HG03045 (cell line): ENCODE data around the gene GABPA.
"Not testable (repeated sequence)": the region's sequence is repeated elsewhere in the genome, so short reads cannot be mapped to it uniquely, and the experiment has no call there.

ENCODE experiments used
- ATAC-seq: cut with Tn5 transposase; IDR thresholded peaks from one replicate; pipeline ENCODE4 v1.9.1; 2021; ENCODE audit warnings: mild to moderate bottlenecking, moderate library complexity; ENCODE audit not compliant: unreplicated experiment

GABPA gene

DNA sequence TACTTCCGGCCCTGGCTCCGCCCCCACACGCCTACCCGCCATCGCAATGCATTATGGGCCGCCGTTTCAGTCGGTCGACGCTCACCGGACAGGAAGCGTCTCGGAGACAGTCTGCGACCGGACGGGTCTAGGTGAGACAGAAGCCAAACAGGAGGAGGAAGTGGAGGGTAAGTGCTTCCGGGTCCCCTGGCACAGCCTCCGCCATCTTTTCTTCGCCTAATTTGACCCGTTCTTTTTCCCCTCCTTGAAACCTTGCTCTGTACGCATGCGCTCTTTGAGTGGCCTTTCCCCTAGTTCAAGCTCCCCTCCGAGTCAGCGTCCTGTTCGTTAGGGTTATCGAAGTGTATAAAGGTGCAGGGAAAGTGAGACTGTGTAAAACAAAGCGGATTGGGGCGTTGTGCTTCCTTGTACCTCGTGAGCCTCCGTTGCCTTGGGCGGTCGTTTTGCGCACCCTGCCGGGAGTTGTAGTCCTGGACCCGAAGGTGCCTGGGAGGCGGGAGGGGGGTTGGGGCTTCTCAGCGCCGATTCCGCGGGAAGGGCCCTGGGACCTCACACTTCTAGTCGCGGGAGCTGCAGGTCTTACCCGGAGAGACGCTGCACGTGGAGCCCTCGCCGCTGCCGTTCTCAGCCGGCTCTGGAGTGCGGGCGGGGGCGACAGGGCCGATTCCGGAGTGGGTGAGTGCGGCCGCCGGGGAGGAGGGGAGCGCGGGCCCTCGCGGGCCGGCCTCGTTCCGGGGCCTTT is at the start of gene GABPA, which contains the start of gene ATP5PF:
Gene GABPA, plus strand, starts transcription at position 69 of the 742 bp plus-strand sequence. CDS start 6,627 bp downstream, outside the sequence.
Gene ATP5PF, minus strand, starts transcription at position 1 of the 742 bp plus-strand sequence. CDS start 5,110 bp downstream, outside the sequence.
- ATAC-seq: peak; percentile 89

DNA sequence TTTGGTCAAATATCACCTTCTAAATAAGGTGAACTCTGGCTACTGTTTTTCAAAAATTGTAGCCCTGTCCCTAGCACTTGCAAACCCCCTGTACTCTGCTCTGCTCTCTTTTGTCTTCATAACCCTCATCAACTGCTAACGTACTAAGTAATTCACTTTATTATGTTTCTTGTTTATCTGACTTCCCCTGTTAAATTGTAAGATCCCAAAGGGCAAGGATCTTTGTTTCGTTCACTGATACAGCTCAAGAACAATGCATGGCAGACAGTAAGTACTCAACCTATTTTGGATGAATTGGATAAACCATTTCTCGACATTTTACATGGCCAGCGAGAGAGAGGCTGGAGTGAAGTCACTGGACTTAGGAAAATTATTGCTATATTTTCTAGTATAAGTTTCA is 47.0 kb upstream of the GABPA start:
- ATAC-seq: no peak

- no peak for ATAC-seq
Measured at GRCh38 chr21:25688275-25689155, 46.3 kb upstream of the GABPA start.

DNA sequence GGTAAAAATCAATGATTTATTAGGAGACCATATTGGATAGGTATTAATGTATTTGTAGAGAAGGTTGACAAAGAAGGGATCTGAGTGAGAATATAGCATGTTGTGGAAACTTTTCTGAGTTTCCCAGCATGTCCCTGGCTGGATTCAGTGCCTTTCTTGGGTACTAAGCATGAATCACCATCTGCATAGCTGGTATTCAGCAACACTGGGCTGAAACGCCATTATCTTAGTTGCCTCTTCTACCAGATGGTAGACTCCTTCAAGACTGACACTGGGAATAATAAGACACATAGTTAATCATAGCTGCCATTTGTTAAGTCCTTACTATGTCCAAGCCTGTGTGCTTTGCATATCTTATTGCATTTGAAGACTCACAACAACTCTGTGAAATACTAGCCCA is 45.5 kb upstream of the GABPA start:
- ATAC-seq: no peak

- ATAC-seq: no peak
Measured at GRCh38 chr21:25691976-25692375, 42.8 kb upstream of the GABPA start.

GRCh38 chr21:25695461-25695860 is 39.3 kb upstream of the GABPA start:
- not testable (repeated sequence) for ATAC-seq

DNA sequence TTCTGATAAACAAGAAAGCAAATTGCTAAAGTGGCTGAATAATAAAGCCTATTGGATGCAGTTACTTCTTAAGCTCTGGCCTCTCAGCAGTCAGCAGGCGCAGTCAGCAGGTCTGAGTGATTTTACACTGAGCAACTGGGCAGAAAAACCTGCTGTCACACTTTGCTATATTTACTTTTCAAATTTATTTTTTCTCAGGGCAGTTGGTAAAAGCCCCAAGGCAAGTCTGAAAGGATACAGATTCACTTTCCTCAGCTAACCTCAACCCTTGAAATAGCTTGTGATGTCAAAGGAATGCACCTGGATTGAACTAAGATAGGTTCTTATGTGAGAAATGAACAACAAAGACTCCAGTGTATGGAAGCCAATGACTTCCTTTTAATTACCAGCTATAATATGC is 34.0 kb upstream of the GABPA start:
- ATAC-seq: no peak

GRCh38 chr21:25701529-25701928 is 33.2 kb upstream of the GABPA start:
- ATAC-seq: no peak

DNA sequence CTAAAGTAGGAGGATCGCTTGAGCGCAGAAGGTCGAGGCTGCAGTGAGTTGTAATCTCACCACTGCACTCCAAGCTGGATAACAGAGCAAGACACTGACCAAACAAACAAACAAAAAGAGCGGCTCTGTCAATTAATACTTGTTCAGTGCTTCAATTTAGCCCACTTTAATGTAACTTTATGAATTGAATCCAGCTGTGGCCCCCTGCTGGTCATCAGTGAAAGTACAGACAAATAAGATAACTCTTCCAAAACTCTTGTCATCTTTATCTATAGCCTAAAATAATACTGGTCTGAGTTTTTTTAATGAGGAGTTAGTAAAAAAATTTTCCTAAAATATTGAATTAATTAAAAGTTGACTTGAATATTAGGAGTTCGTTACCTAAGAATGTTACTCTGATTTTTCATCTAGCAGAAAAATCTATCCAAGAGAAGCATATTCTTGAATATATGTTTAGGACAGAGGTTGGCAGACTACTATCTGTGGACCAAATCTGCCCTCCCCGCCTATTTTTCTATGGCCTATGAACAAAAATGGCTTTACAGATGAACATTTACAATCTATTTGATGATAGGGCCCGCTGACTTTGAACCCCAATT is 26.2 kb upstream of the GABPA start:
- no peak for ATAC-seq

DNA sequence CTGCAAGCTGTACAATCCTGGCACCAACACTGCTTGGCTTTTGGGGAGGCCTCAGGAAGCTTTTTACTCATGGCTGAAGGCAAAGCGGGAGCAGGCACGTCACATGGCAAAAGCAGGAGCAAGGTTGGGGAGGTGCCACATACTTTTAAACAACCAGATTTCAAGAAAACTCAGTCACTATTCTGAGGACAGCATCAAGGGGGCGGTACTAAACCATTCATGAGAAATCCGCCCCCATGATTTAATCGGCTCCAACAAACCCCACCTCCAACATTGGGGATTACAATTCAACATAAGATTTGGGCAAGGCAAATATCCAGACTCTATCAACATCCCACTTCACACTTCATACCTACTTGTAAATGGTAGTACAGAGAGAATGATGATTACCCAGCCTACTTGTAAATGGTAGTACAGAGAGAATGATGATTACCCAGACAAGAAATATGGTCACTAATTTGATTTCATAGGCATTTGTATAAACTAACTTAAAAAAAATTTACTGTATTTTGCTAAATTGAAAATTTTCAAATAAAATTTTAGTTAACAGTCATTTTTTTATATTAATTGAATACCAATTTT is 25.0 kb upstream of the GABPA start:
- ATAC-seq: no peak

GRCh38 chr21:25710550-25710949 is 24.2 kb upstream of the GABPA start:
- ATAC-seq: no peak

GRCh38 chr21:25714066-25714465 is 20.7 kb upstream of the GABPA start:
- ATAC-seq: not testable (repeated sequence)

GRCh38 chr21:25717491-25718147 is 17.2 kb upstream of the GABPA start:
- ATAC-seq: no peak

- ATAC-seq: no peak
Measured at GRCh38 chr21:25721987-25722386, 12.8 kb upstream of the GABPA start.

DNA sequence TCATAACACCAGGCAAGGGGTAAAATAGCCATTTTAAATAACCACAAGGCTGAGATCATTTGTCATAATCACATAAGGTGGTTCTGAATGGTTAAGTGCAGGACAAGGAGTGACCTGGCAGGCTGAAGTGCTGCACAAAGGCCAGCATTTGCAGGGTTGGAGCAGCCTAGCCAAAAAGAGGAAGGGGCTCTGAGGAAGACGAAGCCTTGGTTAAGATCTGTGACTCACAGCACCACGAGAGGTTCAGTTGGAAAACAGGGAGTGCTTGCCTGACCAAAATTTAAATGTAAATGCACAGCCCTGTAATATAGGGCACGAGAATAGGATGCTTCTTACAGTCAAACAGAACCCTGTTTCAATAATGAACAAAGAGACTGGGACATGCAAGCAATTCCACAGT is 12.1 kb upstream of the GABPA start:
- no peak for ATAC-seq

DNA sequence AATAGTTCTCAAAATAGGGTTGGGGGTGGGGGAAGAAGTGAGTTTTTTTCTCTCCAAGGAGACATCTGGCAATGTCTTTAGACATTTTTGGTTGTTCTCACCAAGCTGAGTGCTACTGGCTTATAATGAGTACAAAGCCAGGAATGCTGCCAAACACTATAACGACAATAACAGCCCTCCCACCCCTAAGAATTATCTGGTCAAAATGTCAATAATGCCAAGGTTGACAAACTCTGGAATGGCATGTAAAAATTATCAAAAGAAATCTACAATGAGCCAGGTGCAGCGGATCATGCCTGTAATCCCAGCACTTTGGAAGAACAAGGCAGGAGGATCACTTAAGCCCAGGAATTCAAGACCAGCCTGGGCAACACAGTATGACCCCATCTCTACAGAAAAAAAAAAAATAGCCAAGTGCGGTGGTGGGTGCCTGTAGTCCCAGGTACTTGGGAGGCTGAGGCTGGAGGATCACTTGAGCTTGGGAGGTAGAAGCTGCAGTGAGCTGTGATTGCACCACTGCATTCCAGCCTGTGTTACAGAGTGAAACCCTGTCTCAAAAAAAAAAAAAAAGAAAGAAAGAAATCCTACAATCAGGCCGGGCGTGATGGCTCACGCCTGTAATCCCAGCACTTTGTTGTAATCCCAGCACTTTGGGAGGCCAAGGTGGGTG is 2.5 kb upstream of the GABPA start:
- ATAC-seq: no peak

DNA sequence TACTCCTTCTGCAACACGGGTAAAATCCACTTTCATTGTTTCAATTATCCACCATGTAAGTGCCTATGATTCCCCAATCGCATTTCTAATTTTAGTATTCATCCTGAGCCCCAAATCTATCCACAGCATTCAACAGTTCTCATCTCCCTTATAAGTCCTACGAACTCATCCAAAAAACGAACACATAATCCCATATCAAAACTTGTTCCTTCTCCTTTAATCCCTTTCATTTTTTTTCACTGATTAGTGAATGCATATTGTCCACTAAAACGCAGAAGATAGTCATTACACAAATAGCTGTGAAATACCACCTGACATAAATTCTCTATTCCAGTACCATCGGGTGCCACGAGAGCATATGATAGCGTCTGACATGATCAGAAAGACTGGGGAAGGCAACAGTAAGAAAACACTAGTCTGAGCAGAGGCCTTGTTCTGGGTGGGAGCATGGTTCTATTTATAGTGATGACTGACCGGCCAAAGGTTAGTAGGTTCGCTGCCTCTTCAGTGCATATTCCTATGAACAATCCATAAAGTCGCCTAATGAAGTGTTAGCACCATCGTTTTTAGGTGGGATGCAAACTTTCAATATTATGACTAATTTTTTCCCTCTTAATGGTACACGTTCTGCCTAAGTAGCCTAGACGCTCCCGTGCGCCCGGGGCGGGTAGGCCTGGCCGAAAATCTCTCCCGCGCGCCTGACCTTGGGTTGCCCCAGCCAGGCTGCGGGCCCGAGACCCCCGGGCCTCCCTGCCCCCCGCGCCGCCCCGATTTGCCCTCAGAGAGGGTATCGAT is 716 bp upstream of the GABPA start:
- peak; percentile 10 for ATAC-seq

GRCh38 chr21:25734654-25734903 is 193 bp upstream of the GABPA start:
- ATAC-seq: peak; percentile 1
